Mesothelial cell of epicardium (in vitro differentiated cells): ENCODE measurements around the gene SLC10A3. TPM values are rescaled to one million over a fixed set of nuclear protein-coding genes. Genes with fewer than 3 reads are reported as not detected.

ENCODE experiments used
- DNase-seq, 2 experiments: peaks; one replicate each; pipeline ENCODE4 v3.0.0; 2021; ENCODE audit warnings: low spot score in 2 of 2; ENCODE audit not compliant: unreplicated experiment in 2 of 2
- H3K27ac Mint-ChIP-seq: 2 replicates; pipeline ENCODE4 v1.8.0; 2021; ENCODE audit warnings: mixed read lengths
- H3K27me3 Mint-ChIP-seq: 2 replicates; pipeline ENCODE4 v1.8.0; 2021; ENCODE audit warnings: low read depth, mixed read lengths
- H3K36me3 Mint-ChIP-seq: 2 replicates; pipeline ENCODE4 v1.8.0; 2021; ENCODE audit warnings: mixed read lengths
- H3K4me1 Mint-ChIP-seq: 2 replicates; pipeline ENCODE4 v1.8.0; 2021; ENCODE audit warnings: mixed read lengths
- H3K4me3 Mint-ChIP-seq: 2 replicates; pipeline ENCODE4 v1.8.0; 2021; ENCODE audit warnings: mild to moderate bottlenecking, moderate library complexity, mixed read lengths
- H3K9me3 Mint-ChIP-seq: 2 replicates; pipeline ENCODE4 v1.8.0; 2021; ENCODE audit warnings: mixed read lengths
- CTCF ChIP-seq: fragments of 200-600 bp; sonication (generic); IDR thresholded peaks from one replicate; pipeline ENCODE4 v1.5.0; 2021; ENCODE audit warnings: antibody characterized with exemption; ENCODE audit not compliant: unreplicated experiment
- total RNA-seq: library from RNA; stranded (reverse); gene quantifications from 3 replicates; pipeline ENCODE4 v1.2.1, GENCODE V29; 2021

Gene SLC10A3
- total RNA-seq, 1 donor from 2014 or later: 30.2 TPM

- no peak overlapping the region for H3K27ac Mint-ChIP-seq
- peaks cover under 1% of the 10 kb centered on the region for H3K36me3 Mint-ChIP-seq
- DNase-seq: no peak
- peaks cover under 1% of the 10 kb centered on the region for H3K9me3 Mint-ChIP-seq
- TF ChIP-seq CTCF: no peak
- no peaks in the 10 kb centered on the region for H3K27me3 Mint-ChIP-seq
- H3K4me3 Mint-ChIP-seq: no peak overlapping the region
- H3K4me1 Mint-ChIP-seq: no peaks in the 10 kb centered on the region
Measured at GRCh38 chrX:154468217-154468616, 22.2 kb downstream of the SLC10A3 start.

- no peak for DNase-seq
- H3K27ac Mint-ChIP-seq: no peak overlapping the region
- TF ChIP-seq CTCF: no peak
- H3K4me1 Mint-ChIP-seq: no peaks in the 10 kb centered on the region
- H3K36me3 Mint-ChIP-seq: peaks cover 5% of the 10 kb centered on the region
- H3K27me3 Mint-ChIP-seq: no peaks in the 10 kb centered on the region
- H3K4me3 Mint-ChIP-seq: no peak overlapping the region
- no peaks in the 10 kb centered on the region for H3K9me3 Mint-ChIP-seq
Measured at GRCh38 chrX:154467556-154467955, 22.9 kb downstream of the SLC10A3 start.

- H3K36me3 Mint-ChIP-seq: peaks cover 8% of the 10 kb centered on the region
- no peak for DNase-seq
- no peak overlapping the region for H3K27ac Mint-ChIP-seq
- H3K9me3 Mint-ChIP-seq: no peaks in the 10 kb centered on the region
- no peak overlapping the region for H3K4me3 Mint-ChIP-seq
- H3K4me1 Mint-ChIP-seq: no peaks in the 10 kb centered on the region
- TF ChIP-seq CTCF: no peak
- H3K27me3 Mint-ChIP-seq: no peaks in the 10 kb centered on the region
Measured at GRCh38 chrX:154466907-154467306, 23.5 kb downstream of the SLC10A3 start.

- no peak for TF ChIP-seq CTCF
- no peak for DNase-seq
- H3K9me3 Mint-ChIP-seq: no peaks in the 10 kb centered on the region
- H3K4me1 Mint-ChIP-seq: no peaks in the 10 kb centered on the region
- H3K36me3 Mint-ChIP-seq: peaks cover 12% of the 10 kb centered on the region
- H3K27ac Mint-ChIP-seq: no peak overlapping the region
- no peak overlapping the region for H3K4me3 Mint-ChIP-seq
- H3K27me3 Mint-ChIP-seq: no peaks in the 10 kb centered on the region
Measured at GRCh38 chrX:154466036-154466435, 24.4 kb downstream of the SLC10A3 start.

- H3K4me1 Mint-ChIP-seq: no peaks in the 10 kb centered on the region
- H3K27me3 Mint-ChIP-seq: no peaks in the 10 kb centered on the region
- DNase-seq: no peak
- no peak overlapping the region for H3K27ac Mint-ChIP-seq
- peaks cover 13% of the 10 kb centered on the region for H3K36me3 Mint-ChIP-seq
- H3K4me3 Mint-ChIP-seq: no peak overlapping the region
- no peak for TF ChIP-seq CTCF
- no peaks in the 10 kb centered on the region for H3K9me3 Mint-ChIP-seq
Measured at GRCh38 chrX:154465601-154466000, 24.8 kb downstream of the SLC10A3 start.

- no peaks in the 10 kb centered on the region for H3K9me3 Mint-ChIP-seq
Measured at GRCh38 chrX:154464806-154465365, 25.5 kb downstream of the SLC10A3 start.

More at GRCh38 chrX:154464806-154465365, 25.5 kb downstream of the SLC10A3 start:
- no peak overlapping the region for H3K27ac Mint-ChIP-seq
- no peak for TF ChIP-seq CTCF
- no peaks in the 10 kb centered on the region for H3K27me3 Mint-ChIP-seq
- peaks cover 13% of the 10 kb centered on the region for H3K36me3 Mint-ChIP-seq
- DNase-seq: no peak
- H3K4me3 Mint-ChIP-seq: no peak overlapping the region
- peaks cover 6% of the 10 kb centered on the region for H3K4me1 Mint-ChIP-seq
